ENCODE results near the gene DOCK7.
A peak's percentile ranks its signal among the peaks of the same experiment; 100 is the strongest.
"Not testable (repeated sequence)": the region's sequence is repeated elsewhere in the genome, so short reads cannot be mapped to it uniquely, and the experiment has no call there.

The DOCK7 gene

GRCh38 chr1:62527346-62527745, 160.8 kb downstream of the DOCK7 start:
- DNase-seq = not testable (repeated sequence)

GRCh38 chr1:62523860-62524259, 164.3 kb downstream of the DOCK7 start:
- DNase-seq = no peak

- DNase-seq = no peak
Measured at GRCh38 chr1:62516600-62516999, 171.6 kb downstream of the DOCK7 start.

- no peak for DNase-seq
Measured at GRCh38 chr1:62514746-62515423, 173.3 kb downstream of the DOCK7 start.

GRCh38 chr1:62513013-62513412, 175.2 kb downstream of the DOCK7 start:
- no peak for DNase-seq

- no peak for DNase-seq
Measured at GRCh38 chr1:62509028-62509427, 179.2 kb downstream of the DOCK7 start.

GRCh38 chr1:62508187-62508758, 179.9 kb downstream of the DOCK7 start:
- DNase-seq = no peak

- DNase-seq = no peak
Measured at GRCh38 chr1:62500210-62500609, 188.0 kb downstream of the DOCK7 start.

GRCh38 chr1:62494137-62494536, 194.0 kb downstream of the DOCK7 start:
- DNase-seq = no peak

- no peak for DNase-seq
Measured at GRCh38 chr1:62493656-62494055, 194.5 kb downstream of the DOCK7 start.

- no peak for DNase-seq
Measured at GRCh38 chr1:62492521-62492920, 195.7 kb downstream of the DOCK7 start.

GRCh38 chr1:62487956-62488355, 200.2 kb downstream of the DOCK7 start:
- DNase-seq = no peak

GRCh38 chr1:62484824-62485468, 203.2 kb downstream of the DOCK7 start:
- DNase-seq = no peak

GRCh38 chr1:62481681-62482080, 206.5 kb downstream of the DOCK7 start:
- DNase-seq = no peak

GRCh38 chr1:62476525-62477219, 211.5 kb downstream of the DOCK7 start:
- DNase-seq = no peak

- no peak for DNase-seq
Measured at GRCh38 chr1:62467092-62467491, 221.1 kb downstream of the DOCK7 start.

- DNase-seq = no peak
Measured at GRCh38 chr1:62462370-62462769, 225.8 kb downstream of the DOCK7 start.

- DNase-seq = no peak
Measured at GRCh38 chr1:62457955-62458354, 230.2 kb downstream of the DOCK7 start.

GRCh38 chr1:62452951-62453350, 235.2 kb downstream of the DOCK7 start:
- DNase-seq = peak; percentile 36

- DNase-seq = no peak
Measured at GRCh38 chr1:62450301-62450700, 237.9 kb downstream of the DOCK7 start.

- DNase-seq = no peak
Measured at GRCh38 chr1:62448221-62448933, 239.8 kb downstream of the DOCK7 start.

- no peak for DNase-seq
Measured at GRCh38 chr1:62444701-62445100, 243.5 kb downstream of the DOCK7 start.

Measured in NCI-H226 (cell line).